Superior temporal gyrus (tissue), 1 donor: ENCODE measurements around the gene HSFX3.
"Not testable (repeated sequence)": the region's sequence is repeated elsewhere in the genome, so short reads cannot be mapped to it uniquely, and the experiment has no call there.

ENCODE experiments used
- DNase-seq: peaks from one replicate; pipeline ENCODE4 v3.0.0-alpha.2; 2016; ENCODE audit errors: extremely low spot score

Gene HSFX3

GRCh38 chrX:149545545-149546543 is 3.9 kb downstream of the HSFX3 start:
- not testable (repeated sequence) for DNase-seq

GRCh38 chrX:149541521-149542047 is 8.1 kb downstream of the HSFX3 start:
- no peak for DNase-seq

- peak; percentile 83 for DNase-seq
Observed at GRCh38 chrX:149540621-149541520, 8.9 kb downstream of the HSFX3 start, which contains the start of gene EOLA1. TSS of gene EOLA1 (plus strand) at chrX:149541012. CDS start at chrX:149545631, 4,619 bp downstream.

GRCh38 chrX:149540131-149540620 is 9.5 kb downstream of the HSFX3 start:
- DNase-seq: no peak

GRCh38 chrX:149539283-149540130 is 10.2 kb downstream of the HSFX3 start:
- DNase-seq: peak; percentile 62

- not testable (repeated sequence) for DNase-seq
Observed at GRCh38 chrX:149537474-149537873, 12.2 kb downstream of the HSFX3 start.

GRCh38 chrX:149534926-149535602 is 14.7 kb downstream of the HSFX3 start:
- DNase-seq: not testable (repeated sequence)

GRCh38 chrX:149533999-149534398 is 15.7 kb downstream of the HSFX3 start:
- not testable (repeated sequence) for DNase-seq

GRCh38 chrX:149532868-149533267 is 16.9 kb downstream of the HSFX3 start:
- DNase-seq: not testable (repeated sequence)

GRCh38 chrX:149531599-149531998 is 18.1 kb downstream of the HSFX3 start:
- no peak for DNase-seq

- DNase-seq: no peak
Observed at GRCh38 chrX:149528381-149528780, 21.3 kb downstream of the HSFX3 start.

GRCh38 chrX:149527705-149528104 is 22.0 kb downstream of the HSFX3 start:
- peak; percentile 44 for DNase-seq

- DNase-seq: not testable (repeated sequence)
Observed at GRCh38 chrX:149526318-149527033, 23.2 kb downstream of the HSFX3 start.

GRCh38 chrX:149525903-149526302 is 23.8 kb downstream of the HSFX3 start:
- not testable (repeated sequence) for DNase-seq

GRCh38 chrX:149525389-149525788 is 24.3 kb downstream of the HSFX3 start:
- not testable (repeated sequence) for DNase-seq

- no peak for DNase-seq
Observed at GRCh38 chrX:149522916-149523315, 26.8 kb downstream of the HSFX3 start.

- no peak for DNase-seq
Observed at GRCh38 chrX:149521438-149521837, 28.3 kb downstream of the HSFX3 start.

- DNase-seq: not testable (repeated sequence)
Observed at GRCh38 chrX:149520636-149521277, 29.0 kb downstream of the HSFX3 start.

GRCh38 chrX:149518236-149518635 is 31.5 kb downstream of the HSFX3 start:
- no peak for DNase-seq
